Fibroblast of mammary gland (primary cell): ENCODE results near the gene KRTAP5-4.
"Not testable (repeated sequence)": the region's sequence is repeated elsewhere in the genome, so short reads cannot be mapped to it uniquely, and the experiment has no call there.

Source experiments
- DNase-seq: peaks from one replicate; pipeline ENCODE4 v3.0.0-alpha.2; 2010; ENCODE audit warnings: low read depth
- H3K4me3 ChIP-seq: 2 replicates; pipeline ENCODE4 v1.5.1; 2011; ENCODE audit warnings: low read depth, mild to moderate bottlenecking, low read length, moderate library complexity; ENCODE audit not compliant: control insufficient read depth
- TF ChIP-seq, protein P1 (sequence below): conservative IDR thresholded peaks from 2 replicates; pipeline ENCODE4 v1.5.1; 2011; ENCODE audit warnings: low read depth, low read length, inconsistent platforms; ENCODE audit not compliant: control insufficient read depth, insufficient read depth

The KRTAP5-4 gene

DNA sequence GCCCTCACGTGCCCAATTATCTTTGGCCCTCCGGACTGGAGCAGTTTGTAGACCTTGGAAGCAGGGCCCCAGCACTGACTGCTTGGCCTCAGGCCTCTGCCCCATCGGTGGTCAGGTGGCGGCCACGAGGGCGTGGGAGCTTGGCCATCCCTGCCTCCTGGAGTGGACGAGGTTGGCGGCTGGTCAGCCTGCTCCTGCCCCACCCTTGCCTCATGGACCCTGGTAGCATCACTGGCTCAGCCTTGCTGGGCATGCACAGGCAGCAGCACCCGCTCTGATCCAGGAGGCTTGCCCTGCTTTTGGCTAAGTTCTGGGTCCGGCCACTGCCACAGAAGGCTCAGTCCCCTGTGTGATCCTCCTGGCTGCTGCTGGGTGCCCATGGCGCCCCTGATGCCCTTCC lies 17.8 kb downstream of the KRTAP5-4 start:
- no peak for DNase-seq
- TF ChIP-seq, protein P1, sequence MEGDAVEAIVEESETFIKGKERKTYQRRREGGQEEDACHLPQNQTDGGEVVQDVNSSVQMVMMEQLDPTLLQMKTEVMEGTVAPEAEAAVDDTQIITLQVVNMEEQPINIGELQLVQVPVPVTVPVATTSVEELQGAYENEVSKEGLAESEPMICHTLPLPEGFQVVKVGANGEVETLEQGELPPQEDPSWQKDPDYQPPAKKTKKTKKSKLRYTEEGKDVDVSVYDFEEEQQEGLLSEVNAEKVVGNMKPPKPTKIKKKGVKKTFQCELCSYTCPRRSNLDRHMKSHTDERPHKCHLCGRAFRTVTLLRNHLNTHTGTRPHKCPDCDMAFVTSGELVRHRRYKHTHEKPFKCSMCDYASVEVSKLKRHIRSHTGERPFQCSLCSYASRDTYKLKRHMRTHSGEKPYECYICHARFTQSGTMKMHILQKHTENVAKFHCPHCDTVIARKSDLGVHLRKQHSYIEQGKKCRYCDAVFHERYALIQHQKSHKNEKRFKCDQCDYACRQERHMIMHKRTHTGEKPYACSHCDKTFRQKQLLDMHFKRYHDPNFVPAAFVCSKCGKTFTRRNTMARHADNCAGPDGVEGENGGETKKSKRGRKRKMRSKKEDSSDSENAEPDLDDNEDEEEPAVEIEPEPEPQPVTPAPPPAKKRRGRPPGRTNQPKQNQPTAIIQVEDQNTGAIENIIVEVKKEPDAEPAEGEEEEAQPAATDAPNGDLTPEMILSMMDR = no peak

DNA sequence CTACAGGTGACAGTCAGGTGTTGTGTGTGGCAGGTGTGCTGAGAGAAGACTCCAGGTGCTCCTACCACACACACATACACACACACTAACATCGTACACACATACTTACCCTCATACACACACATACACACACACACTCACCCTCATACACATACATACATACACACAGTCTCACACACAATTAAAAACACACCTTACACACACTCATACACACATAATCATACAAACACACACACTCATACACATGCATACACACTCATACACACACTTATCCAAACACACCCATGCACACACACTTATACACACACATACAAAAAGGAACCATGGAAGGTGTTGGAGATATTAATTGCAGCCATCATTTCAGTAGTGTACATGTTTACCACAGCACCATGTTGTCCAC lies 18.3 kb downstream of the KRTAP5-4 start:
- TF ChIP-seq, protein P1 = no peak
- H3K4me3 ChIP-seq = no peak overlapping the region
- no peak for DNase-seq

More for the DNA sequence above, 17.8 kb downstream of the KRTAP5-4 start:
- H3K4me3 ChIP-seq = no peak overlapping the region

GRCh38 chr11:1601663-1602062 lies 20.3 kb downstream of the KRTAP5-4 start:
- not testable (repeated sequence) for H3K4me3 ChIP-seq, DNase-seq

DNA sequence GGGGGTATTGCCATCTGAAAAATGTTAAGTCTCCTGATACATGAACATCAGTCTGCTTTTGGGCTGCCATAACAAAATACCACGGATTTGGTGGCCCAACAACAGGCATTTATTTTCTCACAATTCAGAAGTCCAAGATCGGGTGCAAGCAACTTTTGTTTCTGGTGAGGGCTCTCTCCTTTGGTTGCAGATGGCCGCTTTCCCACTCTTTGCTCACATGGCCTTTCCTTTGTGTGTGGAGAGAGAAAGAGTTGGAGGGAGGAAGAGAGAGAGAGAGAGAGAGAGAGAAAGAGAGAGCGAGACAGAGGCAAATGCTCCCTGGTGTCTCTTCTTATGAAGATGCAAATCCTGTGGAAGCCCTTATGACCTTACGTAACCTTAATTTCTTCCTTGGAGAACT lies 21.3 kb downstream of the KRTAP5-4 start:
- no peak overlapping the region for H3K4me3 ChIP-seq
- TF ChIP-seq, protein P1 = no peak
- DNase-seq = no peak

DNA sequence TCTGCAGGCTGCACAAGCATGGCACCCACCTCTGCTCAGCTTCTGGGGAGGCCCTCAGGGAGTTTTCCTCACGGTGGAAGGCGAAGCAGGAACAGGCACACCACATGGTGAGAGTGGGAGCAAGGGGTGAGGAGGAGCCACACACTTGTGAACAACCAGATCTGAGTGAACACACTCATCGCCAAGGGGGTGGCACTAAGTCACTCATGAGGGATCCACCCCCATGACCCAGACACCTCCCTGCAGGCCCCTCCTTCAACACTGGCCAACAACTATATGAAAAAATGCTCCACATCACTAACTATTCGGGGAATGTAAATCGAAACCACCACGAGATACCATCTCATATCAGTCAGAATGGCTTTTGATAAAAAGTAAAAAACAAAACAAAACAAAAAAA lies 23.1 kb downstream of the KRTAP5-4 start:
- no peak for DNase-seq
- H3K4me3 ChIP-seq = no peak overlapping the region
- TF ChIP-seq, protein P1 = no peak

DNA sequence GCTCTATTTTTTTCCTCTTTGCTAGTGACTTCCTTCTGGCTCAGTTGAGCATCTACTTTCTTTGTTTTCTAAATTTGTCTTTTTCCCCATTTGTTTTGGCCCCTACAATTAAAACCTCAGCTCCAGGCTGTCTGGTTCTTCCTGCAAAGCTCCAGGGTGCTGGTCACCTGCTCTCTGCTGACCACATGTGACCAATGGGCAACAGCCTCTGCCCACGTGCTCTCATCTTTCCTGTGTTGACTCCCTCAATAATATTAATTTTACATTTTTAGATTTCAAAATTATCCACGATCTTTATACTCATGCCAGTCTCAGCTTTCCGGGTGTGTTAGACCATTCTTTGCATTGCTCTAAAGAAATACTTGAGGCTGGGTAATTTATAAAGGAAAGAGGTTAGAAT lies 23.5 kb downstream of the KRTAP5-4 start:
- DNase-seq, H3K4me3 ChIP-seq: not testable (repeated sequence)

DNA sequence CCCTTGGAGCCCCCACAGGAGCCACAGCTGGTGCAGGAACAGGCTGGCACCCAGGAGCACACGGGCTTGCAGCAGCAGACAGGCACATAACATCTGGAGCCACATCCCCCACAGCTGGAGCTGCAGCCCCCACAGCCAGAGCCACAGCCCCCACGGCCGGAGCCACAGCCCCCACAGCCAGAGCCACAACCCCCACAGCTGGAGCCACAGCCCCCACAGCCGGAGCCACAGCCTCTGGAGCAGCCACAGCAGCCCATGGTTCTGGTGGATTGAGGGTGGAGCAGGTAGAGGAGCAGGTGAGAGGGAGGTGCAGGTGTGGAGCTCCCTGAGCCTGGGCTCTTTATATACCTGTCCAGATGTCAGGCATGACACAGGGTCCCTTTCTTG lies 24.0 kb downstream of the KRTAP5-4 start, which contains the start of gene KRTAP5-2:
Gene KRTAP5-2, minus strand, starts transcription at position 301 of the 387 bp plus-strand sequence. Its CDS starts 44 bp downstream, at position 257.
- DNase-seq = no peak
- TF ChIP-seq, protein P1 = no peak
- no peak within 1 kb of the TSS for H3K4me3 ChIP-seq

GRCh38 chr11:1597331-1597993 lies 24.5 kb downstream of the KRTAP5-4 start:
- DNase-seq = no peak
- H3K4me3 ChIP-seq = no peak overlapping the region
- TF ChIP-seq, protein P1 = no peak

DNA sequence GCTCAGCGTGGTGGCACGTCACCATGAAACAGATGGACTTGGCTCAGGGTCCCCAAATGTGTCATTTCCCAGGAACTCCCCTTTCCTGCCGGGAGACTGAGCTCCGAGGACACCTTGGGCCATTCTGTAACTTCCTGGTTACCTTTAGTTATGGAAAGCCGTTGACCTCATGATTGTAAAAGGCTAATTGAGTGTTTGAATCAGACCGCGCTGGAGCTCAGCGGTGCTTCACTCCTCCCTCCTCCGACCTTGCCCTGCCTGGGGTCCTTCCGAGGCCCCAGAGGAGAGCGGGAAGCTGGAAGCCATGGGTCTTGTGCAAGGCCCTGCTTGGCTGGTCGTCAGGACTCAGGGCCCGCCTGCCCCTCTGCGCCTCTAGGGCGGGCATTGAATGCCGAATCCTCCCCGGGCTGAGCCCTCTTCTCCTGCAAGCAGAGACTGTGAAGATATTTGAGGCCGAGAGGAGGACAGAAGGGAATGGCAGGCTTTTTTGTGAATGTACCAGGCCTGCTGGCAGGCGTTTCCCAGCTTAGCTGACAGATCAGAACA lies 25.3 kb downstream of the KRTAP5-4 start:
- not testable (repeated sequence) for H3K4me3 ChIP-seq, DNase-seq
